Peyer's patch (tissue), 4 donors: ENCODE results near the gene CFAP61. TPM values are rescaled to one million over a fixed set of nuclear protein-coding genes. Genes with fewer than 3 reads are reported as not detected.

ENCODE experiments used
- DNase-seq, 3 donors: peaks; one replicate each; pipeline ENCODE4 v3.0.0-alpha.2; 2017 to 2019
- H3K27ac ChIP-seq, 4 donors: fragments of 200-600 bp; sonication (generic); one replicate each; pipeline ENCODE4 v1.5.1; 2016 to 2019
- H3K27me3 ChIP-seq, 2 donors: fragments of 200-600 bp; sonication (generic); one replicate each; pipeline ENCODE4 v1.5.1; 2019
- H3K36me3 ChIP-seq, 3 donors: fragments of 200-600 bp; sonication (generic); one replicate each; pipeline ENCODE4 v1.5.1; 2016 to 2019
- H3K4me1 ChIP-seq, 4 donors: fragments of 200-600 bp; sonication (generic); one replicate each; pipeline ENCODE4 v1.5.1; 2016 to 2019
- H3K4me3 ChIP-seq, 4 donors: fragments of 200-600 bp; sonication (generic); 1 replicate in 3 of 4; 2 replicates in 1 of 4; pipeline ENCODE4 v1.5.1; 2016 to 2019; ENCODE audit warnings: mild to moderate bottlenecking in 1 of 4
- H3K9me3 ChIP-seq, 4 donors: fragments of 200-600 bp; sonication (generic); one replicate each; pipeline ENCODE4 v1.5.1; 2016 to 2019; ENCODE audit warnings: mild to moderate bottlenecking in 1 of 4
- CTCF ChIP-seq, 6 experiments: fragments of 450-650 bp in 4 of 6; fragments of 200-600 bp in 2 of 6; sonication (generic) in 1 of 6; IDR thresholded peaks; one replicate each; pipeline ENCODE4 v1.5.1; 2017 to 2019; ENCODE audit warnings: antibody characterized with exemption in 6 of 6, mild to moderate bottlenecking in 3 of 6, moderate library complexity in 1 of 6
- POLR2A ChIP-seq, 2 donors: fragments of 450-650 bp; IDR thresholded peaks; one replicate each; pipeline ENCODE4 v1.5.1; 2017; ENCODE audit warnings: antibody characterized with exemption in 2 of 2, mild to moderate bottlenecking in 2 of 2, moderate library complexity in 2 of 2
- total RNA-seq, 4 donors: library from RNA; depleted of rRNA; stranded (reverse); fragments of >200 nt; gene quantifications; one replicate each; pipeline ENCODE4 v1.1.0, GENCODE V29; 2016

CFAP61 gene
- total RNA-seq, 4 donors from 2014 or later, result not detected

- no peaks in the 10 kb centered on the region for H3K9me3 ChIP-seq
- H3K27me3 ChIP-seq, result no peaks in the 10 kb centered on the region
- H3K4me1 ChIP-seq, result no peaks in the 10 kb centered on the region
- no peak overlapping the region for H3K27ac ChIP-seq
- no peaks in the 10 kb centered on the region for H3K36me3 ChIP-seq
- DNase-seq, result no peak
- H3K4me3 ChIP-seq, result no peak overlapping the region
- no peak for TF ChIP-seq POLR2A (IDR thresholded peaks at IDR 0.05)
These were observed 218.9 kb downstream of the CFAP61 start for GRCh38 chr20:20271271-20271670.

- TF ChIP-seq CTCF (IDR thresholded peaks at IDR 0.05), result no peak
- no peak for TF ChIP-seq POLR2A (IDR thresholded peaks at IDR 0.05)
- H3K9me3 ChIP-seq, result no peaks in the 10 kb centered on the region
- H3K36me3 ChIP-seq, result no peaks in the 10 kb centered on the region
- H3K27me3 ChIP-seq, result no peaks in the 10 kb centered on the region
- H3K4me3 ChIP-seq, result no peak overlapping the region
- no peak for DNase-seq
- H3K27ac ChIP-seq, result no peak overlapping the region
- H3K4me1 ChIP-seq, result no peaks in the 10 kb centered on the region
These were observed 220.4 kb downstream of the CFAP61 start for GRCh38 chr20:20272686-20273085.

GRCh38 chr20:20273286-20273685, 221.0 kb downstream of the CFAP61 start:
- H3K27ac ChIP-seq, result no peak overlapping the region
- no peak for DNase-seq
- H3K27me3 ChIP-seq, result no peaks in the 10 kb centered on the region
- H3K4me3 ChIP-seq, result no peak overlapping the region
- no peak for TF ChIP-seq CTCF (IDR thresholded peaks at IDR 0.05)
- TF ChIP-seq POLR2A (IDR thresholded peaks at IDR 0.05), result no peak
- no peaks in the 10 kb centered on the region for H3K36me3 ChIP-seq
- H3K4me1 ChIP-seq, result no peaks in the 10 kb centered on the region
- H3K9me3 ChIP-seq, result no peaks in the 10 kb centered on the region

DNA sequence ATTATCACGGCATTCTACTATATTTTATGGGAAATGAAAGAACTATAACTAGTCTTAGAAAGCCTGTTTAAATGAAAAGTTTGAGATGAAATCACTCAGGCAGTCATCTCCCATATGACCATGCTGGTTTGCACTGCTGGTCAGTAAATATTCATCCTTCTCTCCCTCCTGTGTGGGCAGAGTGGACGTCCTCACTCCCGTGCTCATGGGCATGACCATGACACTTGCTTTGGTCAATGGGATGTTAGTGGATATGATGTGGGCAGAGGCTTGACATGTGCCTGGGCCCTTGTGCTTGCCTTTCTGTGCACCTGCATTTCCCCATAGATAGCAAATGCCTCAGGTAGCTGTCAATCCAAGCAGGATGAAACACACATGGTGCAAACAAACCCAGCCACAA, 222.5 kb downstream of the CFAP61 start:
- Histone ChIP-seq H3K9me3 (no peaks in the 10 kb centered on the region), H3K4me1 (no peaks in the 10 kb centered on the region), H3K27ac (no peak overlapping the region), H3K27me3 (no peaks in the 10 kb centered on the region), H3K36me3 (no peaks in the 10 kb centered on the region), H3K4me3 (no peak overlapping the region)
- no peak for TF ChIP-seq CTCF (IDR thresholded peaks at IDR 0.05)
- no peak for DNase-seq

DNA sequence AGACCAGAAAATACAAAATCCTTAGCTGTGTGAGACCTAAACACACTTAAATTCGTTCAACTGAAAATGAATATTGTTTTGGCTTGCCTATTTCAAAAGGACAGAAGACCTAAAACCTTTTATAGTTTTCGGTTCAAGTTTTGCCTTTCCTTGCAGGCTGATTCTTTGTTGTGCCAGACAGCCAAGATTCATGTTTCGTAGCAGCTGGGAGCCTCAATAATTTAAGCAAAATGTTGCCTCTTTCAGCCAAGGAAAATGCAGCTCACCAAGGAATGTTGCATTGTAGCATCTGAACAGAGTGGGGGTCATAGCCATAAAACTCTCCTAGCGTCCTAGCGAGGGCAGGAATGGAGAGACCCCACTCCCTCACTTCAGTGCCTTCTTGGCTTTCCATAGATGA, 223.3 kb downstream of the CFAP61 start:
- Histone ChIP-seq H3K9me3 (no peaks in the 10 kb centered on the region), H3K27me3 (no peaks in the 10 kb centered on the region), H3K36me3 (no peaks in the 10 kb centered on the region), H3K4me1 (no peaks in the 10 kb centered on the region), H3K4me3 (no peak overlapping the region), H3K27ac (no peak overlapping the region)
- no peak for TF ChIP-seq POLR2A (IDR thresholded peaks at IDR 0.05)
- no peak for DNase-seq

DNA sequence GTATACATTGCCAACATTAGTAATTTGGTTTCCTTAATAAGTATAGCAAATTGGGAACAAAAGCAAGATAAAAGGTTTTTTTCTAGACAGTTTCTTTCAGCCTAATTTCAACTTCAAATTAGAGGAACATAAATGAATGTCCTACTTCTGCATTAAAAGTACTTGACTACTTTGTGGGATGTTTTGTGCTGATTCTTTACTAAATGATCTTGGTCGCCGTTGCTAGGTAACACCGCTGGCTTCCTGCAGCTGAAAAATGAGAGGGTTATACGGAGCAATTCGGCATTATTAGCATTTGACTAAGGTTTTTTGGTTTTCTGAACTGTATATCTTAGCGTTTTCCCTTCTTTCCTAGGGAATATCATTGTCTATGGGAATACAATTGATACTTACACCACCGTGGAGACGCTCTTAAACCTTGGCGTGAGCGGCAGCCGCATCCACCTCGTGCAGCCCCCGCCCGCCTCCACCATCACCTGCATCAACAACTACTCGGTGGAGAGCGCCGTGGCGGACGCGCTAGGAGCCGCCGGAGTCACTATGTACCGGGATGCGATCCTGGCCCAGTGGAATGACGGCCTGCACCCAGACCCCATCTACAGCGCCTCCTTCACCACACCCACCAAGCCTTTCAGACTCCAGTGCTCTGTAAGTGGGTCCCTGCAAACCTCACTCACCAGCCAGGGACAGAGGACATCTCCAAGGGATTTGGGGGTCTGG, 224.6 kb downstream of the CFAP61 start:
- no peak overlapping the region for H3K4me3 ChIP-seq
- no peaks in the 10 kb centered on the region for H3K27me3 ChIP-seq
- H3K4me1 ChIP-seq, result no peaks in the 10 kb centered on the region
- TF ChIP-seq CTCF (IDR thresholded peaks at IDR 0.05), result no peak
- no peak for TF ChIP-seq POLR2A (IDR thresholded peaks at IDR 0.05)
- H3K36me3 ChIP-seq, result no peaks in the 10 kb centered on the region
- no peaks in the 10 kb centered on the region for H3K9me3 ChIP-seq
- H3K27ac ChIP-seq, result no peak overlapping the region
- no peak for DNase-seq

GRCh38 chr20:20277894-20278335, 225.6 kb downstream of the CFAP61 start:
- no peak for TF ChIP-seq CTCF (IDR thresholded peaks at IDR 0.05)
- no peak for TF ChIP-seq POLR2A (IDR thresholded peaks at IDR 0.05)
- Histone ChIP-seq H3K4me3 (no peak overlapping the region), H3K36me3 (no peaks in the 10 kb centered on the region), H3K27me3 (no peaks in the 10 kb centered on the region), H3K27ac (no peak overlapping the region), H3K4me1 (no peaks in the 10 kb centered on the region), H3K9me3 (no peaks in the 10 kb centered on the region)
- DNase-seq, result no peak
